ENCODE data around the gene PRSS1.
A peak's percentile ranks its signal among the peaks of the same experiment; 100 is the strongest.
"Not testable (repeated sequence)": the region's sequence is repeated elsewhere in the genome, so short reads cannot be mapped to it uniquely, and the experiment has no call there.

The PRSS1 gene

GRCh38 chr7:142749218-142749993 lies at the start of gene PRSS1:
PRSS1 (plus strand) TSS chr7:142749472; CDS start chr7:142749485, 13 bp downstream.
- no peak for DNase-seq (ENCODE audit: low spot score)

- not testable (repeated sequence) for DNase-seq (ENCODE audit: low spot score)
Observed at GRCh38 chr7:142700935-142701334, 48.3 kb upstream of the PRSS1 start.

- no peak for DNase-seq (ENCODE audit: low spot score)
Observed at GRCh38 chr7:142703655-142704305, 45.5 kb upstream of the PRSS1 start.

GRCh38 chr7:142708726-142709125 lies 40.5 kb upstream of the PRSS1 start:
- DNase-seq (ENCODE audit: low spot score): not testable (repeated sequence)

- no peak for DNase-seq (ENCODE audit: low spot score)
Observed at GRCh38 chr7:142709921-142710320, 39.4 kb upstream of the PRSS1 start.

GRCh38 chr7:142711196-142711595 lies 38.1 kb upstream of the PRSS1 start:
- DNase-seq (ENCODE audit: low spot score): no peak

- no peak for DNase-seq (ENCODE audit: low spot score)
Observed at GRCh38 chr7:142711746-142712616, 37.3 kb upstream of the PRSS1 start.

GRCh38 chr7:142712617-142712957 lies 36.7 kb upstream of the PRSS1 start:
- DNase-seq (ENCODE audit: low spot score): no peak

- DNase-seq (ENCODE audit: low spot score): no peak
Observed at GRCh38 chr7:142714375-142714774, 34.9 kb upstream of the PRSS1 start.

DNA sequence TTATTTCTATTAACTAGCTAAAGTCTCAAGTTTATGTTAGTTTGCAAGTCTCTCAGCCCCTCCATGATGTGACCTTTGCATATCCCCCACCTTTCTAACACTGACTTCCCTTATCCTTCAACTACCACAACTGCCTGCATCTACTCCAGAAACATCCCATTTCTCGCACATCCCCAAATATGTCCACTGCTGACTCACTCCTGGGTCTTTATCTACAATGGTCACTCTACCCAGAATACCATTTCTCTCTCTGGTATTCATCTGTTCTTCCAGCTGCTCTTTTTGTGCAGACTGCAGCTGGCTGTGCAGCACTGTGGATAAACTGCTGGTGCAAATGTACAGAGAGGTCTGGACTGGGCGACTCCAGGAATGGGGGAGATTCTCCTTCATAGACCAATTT lies 32.7 kb upstream of the PRSS1 start:
- no peak for DNase-seq (ENCODE audit: low spot score)

- DNase-seq (ENCODE audit: low spot score): no peak
Observed at GRCh38 chr7:142717453-142717852, 31.8 kb upstream of the PRSS1 start.

- no peak for DNase-seq (ENCODE audit: low spot score)
Observed at GRCh38 chr7:142718313-142718712, 31.0 kb upstream of the PRSS1 start.

DNA sequence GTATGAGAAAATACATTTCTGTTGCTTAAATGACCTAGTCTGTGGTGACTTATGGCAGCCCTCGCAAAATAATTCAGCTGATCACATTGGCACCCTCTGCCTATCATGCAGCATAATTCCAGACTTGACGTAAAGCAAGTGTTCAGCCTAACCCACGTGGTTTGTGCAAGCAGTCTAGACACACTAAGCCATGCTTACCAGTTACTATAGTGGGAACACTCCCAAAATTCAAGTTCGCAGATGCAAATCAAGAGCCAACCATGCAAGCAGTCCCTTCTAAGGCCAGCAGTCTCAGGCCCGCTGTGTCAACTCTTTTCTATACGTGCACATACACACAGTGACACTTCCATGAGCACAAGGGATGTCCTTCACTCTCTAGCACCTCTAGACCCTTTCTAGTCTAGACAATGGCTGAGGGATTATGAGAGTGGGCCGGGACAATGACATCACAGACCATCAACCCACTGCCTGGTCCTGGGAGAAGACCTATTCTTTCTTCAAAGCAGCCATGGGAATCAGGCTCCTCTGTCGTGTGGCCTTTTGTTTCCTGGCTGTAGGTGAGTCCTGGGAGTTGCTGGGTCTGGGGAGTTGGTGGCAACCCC lies 29.0 kb upstream of the PRSS1 start:
- no peak for DNase-seq (ENCODE audit: low spot score)

DNA sequence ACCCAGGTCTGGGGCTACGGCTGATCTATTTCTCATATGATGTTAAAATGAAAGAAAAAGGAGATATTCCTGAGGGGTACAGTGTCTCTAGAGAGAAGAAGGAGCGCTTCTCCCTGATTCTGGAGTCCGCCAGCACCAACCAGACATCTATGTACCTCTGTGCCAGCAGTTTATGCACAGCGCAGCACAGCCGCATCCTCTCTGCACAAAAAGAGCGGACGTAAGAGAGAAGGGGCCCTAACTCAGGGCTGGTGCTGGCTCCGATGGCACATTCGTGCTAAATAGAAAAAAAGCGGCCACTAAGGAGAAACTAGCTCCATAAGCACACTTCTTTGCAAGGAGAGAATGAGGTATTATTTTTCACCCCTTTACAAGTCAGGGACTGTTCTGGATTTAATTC lies 28.3 kb upstream of the PRSS1 start:
- no peak for DNase-seq (ENCODE audit: low spot score)

GRCh38 chr7:142722248-142722794 lies 27.0 kb upstream of the PRSS1 start:
- DNase-seq (ENCODE audit: low spot score): no peak

GRCh38 chr7:142733271-142733670 lies 16.0 kb upstream of the PRSS1 start:
- DNase-seq (ENCODE audit: low spot score): no peak

- no peak for DNase-seq (ENCODE audit: low spot score)
Observed at GRCh38 chr7:142739923-142740492, 9.3 kb upstream of the PRSS1 start.

DNA sequence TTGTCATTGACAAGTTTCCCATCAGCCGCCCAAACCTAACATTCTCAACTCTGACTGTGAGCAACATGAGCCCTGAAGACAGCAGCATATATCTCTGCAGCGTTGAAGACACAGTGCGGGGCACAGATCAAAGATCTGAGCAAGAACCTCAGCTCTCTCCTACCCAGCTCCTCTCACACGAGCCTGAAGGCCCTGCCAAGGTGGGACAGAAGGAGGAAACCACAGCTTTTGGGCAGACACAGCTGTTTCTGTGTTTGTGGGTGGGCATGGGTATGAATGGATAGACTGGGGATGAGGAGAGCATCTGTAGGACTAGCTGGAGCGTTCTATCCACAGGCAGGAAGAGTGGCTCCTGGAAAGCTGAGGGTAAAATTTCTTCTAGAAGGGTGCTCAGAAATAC lies 8.5 kb upstream of the PRSS1 start:
- no peak for DNase-seq (ENCODE audit: low spot score)

DNA sequence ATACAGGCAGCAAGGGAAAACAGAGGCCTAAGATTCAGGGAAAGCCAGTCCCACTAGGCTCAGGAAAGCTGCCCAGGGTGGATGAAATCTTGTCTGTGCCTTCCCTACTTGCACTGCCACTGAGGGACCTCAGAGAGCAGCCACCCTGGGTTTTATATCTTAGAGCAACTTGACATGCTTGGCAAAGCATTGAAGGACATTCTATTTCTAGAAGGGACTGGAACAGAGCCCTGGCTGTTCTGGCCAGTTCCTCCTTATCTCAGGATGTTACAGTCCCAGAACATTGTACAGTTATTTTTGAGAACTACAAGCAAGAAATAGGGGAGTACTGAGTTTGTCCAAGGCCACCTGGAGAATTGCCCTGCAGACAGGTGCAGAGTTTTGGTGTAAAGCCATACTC lies 7.3 kb upstream of the PRSS1 start:
- peak; percentile 17 for DNase-seq (ENCODE audit: low spot score)

- no peak for DNase-seq (ENCODE audit: low spot score)
Observed at GRCh38 chr7:142745091-142745635, 4.1 kb upstream of the PRSS1 start.

- DNase-seq (ENCODE audit: low spot score): no peak
Observed at GRCh38 chr7:142745745-142746144, 3.5 kb upstream of the PRSS1 start.

Data from pons (tissue), 1 donor.